GM18505 (cell line): Measurements from ENCODE around the gene GABRB1.

Experiments
- ATAC-seq: cut with Tn5 transposase; IDR thresholded peaks from one replicate; pipeline ENCODE4 v1.9.1; 2021; ENCODE audit not compliant: unreplicated experiment
- POLR2A ChIP-seq: IDR thresholded peaks from 4 replicates; pipeline ENCODE4 v1.6.1; 2011; ENCODE audit warnings: borderline replicate concordance; ENCODE audit not compliant: insufficient read depth, insufficient read length; ENCODE audit errors: extremely low read depth

Gene GABRB1

GRCh38 chr4:47017081-47017480 is 14.3 kb upstream of the GABRB1 start:
- ATAC-seq: no peak
- no peak for TF ChIP-seq POLR2A

- no peak for TF ChIP-seq POLR2A
- ATAC-seq: no peak
Measured at GRCh38 chr4:47017494-47017893, 13.9 kb upstream of the GABRB1 start.

GRCh38 chr4:47031751-47032404 is 511 bp downstream of the GABRB1 start:
- no peak for TF ChIP-seq POLR2A
- ATAC-seq: peak; percentile 12

GRCh38 chr4:47032405-47033106 is 1.2 kb downstream of the GABRB1 start:
- peak; percentile 88 for ATAC-seq
- no peak for TF ChIP-seq POLR2A

- ATAC-seq: no peak
- TF ChIP-seq POLR2A: no peak
Measured at GRCh38 chr4:47038263-47038662, 6.9 kb downstream of the GABRB1 start.

- TF ChIP-seq POLR2A: no peak
- ATAC-seq: no peak
Measured at GRCh38 chr4:47040828-47041227, 9.5 kb downstream of the GABRB1 start.

GRCh38 chr4:47043821-47044220 is 12.5 kb downstream of the GABRB1 start:
- no peak for TF ChIP-seq POLR2A
- ATAC-seq: no peak

GRCh38 chr4:47045261-47045660 is 13.9 kb downstream of the GABRB1 start:
- ATAC-seq: no peak
- no peak for TF ChIP-seq POLR2A

GRCh38 chr4:47049347-47049746 is 18.0 kb downstream of the GABRB1 start:
- ATAC-seq: no peak
- TF ChIP-seq POLR2A: no peak

GRCh38 chr4:47050761-47051725 is 19.7 kb downstream of the GABRB1 start:
- no peak for ATAC-seq

GRCh38 chr4:47053485-47053884 is 22.1 kb downstream of the GABRB1 start:
- TF ChIP-seq POLR2A: no peak

More at GRCh38 chr4:47050761-47051725, 19.7 kb downstream of the GABRB1 start:
- no peak for TF ChIP-seq POLR2A

GRCh38 chr4:47054130-47054529 is 22.8 kb downstream of the GABRB1 start:
- no peak for ATAC-seq

More at GRCh38 chr4:47053485-47053884, 22.1 kb downstream of the GABRB1 start:
- ATAC-seq: no peak

GRCh38 chr4:47057991-47058390 is 26.6 kb downstream of the GABRB1 start:
- no peak for TF ChIP-seq POLR2A
- ATAC-seq: no peak

More at GRCh38 chr4:47054130-47054529, 22.8 kb downstream of the GABRB1 start:
- TF ChIP-seq POLR2A: no peak
